ENCODE results near the gene HAPLN2. TPM values are rescaled to one million over a fixed set of nuclear protein-coding genes. Genes with fewer than 3 reads are reported as not detected.

Gene HAPLN2
- total RNA-seq, 1 experiment from 2014 or later = 1.2 TPM

DNA sequence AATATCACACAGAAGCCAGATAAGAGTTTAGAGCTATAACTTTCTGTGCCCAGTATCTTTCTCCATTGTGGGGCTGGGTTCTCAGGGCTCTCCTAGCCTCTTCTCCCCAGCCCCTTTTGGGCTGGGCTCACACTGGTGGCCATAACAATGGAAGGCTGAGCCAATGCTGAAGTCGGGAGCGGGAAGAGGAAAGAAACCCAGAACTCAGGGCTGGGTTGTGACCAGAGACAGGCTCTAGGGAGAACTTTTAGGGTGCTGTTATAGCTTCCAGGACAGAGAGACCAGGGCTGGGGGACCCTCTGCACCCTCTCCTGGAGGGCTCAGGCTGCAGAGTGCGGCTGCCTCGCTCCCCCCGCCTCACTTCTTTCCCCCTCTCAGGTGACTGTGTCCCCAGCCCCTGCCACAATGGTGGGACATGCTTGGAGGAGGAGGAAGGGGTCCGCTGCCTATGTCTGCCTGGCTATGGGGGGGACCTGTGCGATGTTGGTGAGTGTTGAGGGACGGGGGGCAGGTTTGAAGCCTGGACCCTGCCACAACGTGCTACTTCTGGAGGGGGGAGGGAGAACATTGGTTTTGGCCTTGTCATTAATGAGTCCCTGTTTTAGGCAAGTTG lies 36.8 kb downstream of the HAPLN2 start:
- Mint-ChIP-seq H3K27me3 (ENCODE audit: low read depth) (peaks cover 86% of the 10 kb centered on the region), H3K36me3 (no peaks in the 10 kb centered on the region), H3K4me3 (no peak overlapping the region), H3K27ac (no peak overlapping the region), H3K4me1 (peaks cover 50% of the 10 kb centered on the region), H3K9me3 (no peaks in the 10 kb centered on the region)
- no peak for ATAC-seq
- DNase-seq (ENCODE audit: low spot score) = no peak
- ChIA-PET POLR2A (interaction anchor here (1.0 to 1.4 kb wide), 3 partner anchors 12 to 32 kb away, joined by 3 to 7 read pairs (median 3); partner anchors contain the start of gene NES), CTCF (interaction anchor here (0.5 to 12.6 kb wide), 13 partner anchors 12 to 236 kb away, joined by 3 to 437 read pairs (median 5); partner anchors contain the start of genes BCAN, HAPLN2 and NES)
- TF ChIP-seq, protein P1, sequence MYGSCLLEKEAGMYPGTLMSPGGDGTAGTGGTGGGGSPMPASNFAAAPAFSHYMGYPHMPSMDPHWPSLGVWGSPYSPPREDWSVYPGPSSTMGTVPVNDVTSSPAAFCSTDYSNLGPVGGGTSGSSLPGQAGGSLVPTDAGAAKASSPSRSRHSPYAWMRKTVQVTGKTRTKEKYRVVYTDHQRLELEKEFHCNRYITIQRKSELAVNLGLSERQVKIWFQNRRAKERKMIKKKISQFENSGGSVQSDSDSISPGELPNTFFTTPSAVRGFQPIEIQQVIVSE (CRISPR knock-in tag; IDR thresholded peaks at IDR 0.05; ENCODE audit: borderline replicate concordance) = no peak
- TF ChIP-seq TP53 (CRISPR knock-in tag; IDR thresholded peaks at IDR 0.05) = no peak
- TF ChIP-seq, protein P2, sequence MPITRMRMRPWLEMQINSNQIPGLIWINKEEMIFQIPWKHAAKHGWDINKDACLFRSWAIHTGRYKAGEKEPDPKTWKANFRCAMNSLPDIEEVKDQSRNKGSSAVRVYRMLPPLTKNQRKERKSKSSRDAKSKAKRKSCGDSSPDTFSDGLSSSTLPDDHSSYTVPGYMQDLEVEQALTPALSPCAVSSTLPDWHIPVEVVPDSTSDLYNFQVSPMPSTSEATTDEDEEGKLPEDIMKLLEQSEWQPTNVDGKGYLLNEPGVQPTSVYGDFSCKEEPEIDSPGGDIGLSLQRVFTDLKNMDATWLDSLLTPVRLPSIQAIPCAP (CRISPR knock-in tag; IDR thresholded peaks at IDR 0.05) = no peak
- TF ChIP-seq, protein P3, sequence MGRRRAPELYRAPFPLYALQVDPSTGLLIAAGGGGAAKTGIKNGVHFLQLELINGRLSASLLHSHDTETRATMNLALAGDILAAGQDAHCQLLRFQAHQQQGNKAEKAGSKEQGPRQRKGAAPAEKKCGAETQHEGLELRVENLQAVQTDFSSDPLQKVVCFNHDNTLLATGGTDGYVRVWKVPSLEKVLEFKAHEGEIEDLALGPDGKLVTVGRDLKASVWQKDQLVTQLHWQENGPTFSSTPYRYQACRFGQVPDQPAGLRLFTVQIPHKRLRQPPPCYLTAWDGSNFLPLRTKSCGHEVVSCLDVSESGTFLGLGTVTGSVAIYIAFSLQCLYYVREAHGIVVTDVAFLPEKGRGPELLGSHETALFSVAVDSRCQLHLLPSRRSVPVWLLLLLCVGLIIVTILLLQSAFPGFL (CRISPR knock-in tag; IDR thresholded peaks at IDR 0.05; ENCODE audit: borderline replicate concordance) = no peak
- TF ChIP-seq, protein P4, sequence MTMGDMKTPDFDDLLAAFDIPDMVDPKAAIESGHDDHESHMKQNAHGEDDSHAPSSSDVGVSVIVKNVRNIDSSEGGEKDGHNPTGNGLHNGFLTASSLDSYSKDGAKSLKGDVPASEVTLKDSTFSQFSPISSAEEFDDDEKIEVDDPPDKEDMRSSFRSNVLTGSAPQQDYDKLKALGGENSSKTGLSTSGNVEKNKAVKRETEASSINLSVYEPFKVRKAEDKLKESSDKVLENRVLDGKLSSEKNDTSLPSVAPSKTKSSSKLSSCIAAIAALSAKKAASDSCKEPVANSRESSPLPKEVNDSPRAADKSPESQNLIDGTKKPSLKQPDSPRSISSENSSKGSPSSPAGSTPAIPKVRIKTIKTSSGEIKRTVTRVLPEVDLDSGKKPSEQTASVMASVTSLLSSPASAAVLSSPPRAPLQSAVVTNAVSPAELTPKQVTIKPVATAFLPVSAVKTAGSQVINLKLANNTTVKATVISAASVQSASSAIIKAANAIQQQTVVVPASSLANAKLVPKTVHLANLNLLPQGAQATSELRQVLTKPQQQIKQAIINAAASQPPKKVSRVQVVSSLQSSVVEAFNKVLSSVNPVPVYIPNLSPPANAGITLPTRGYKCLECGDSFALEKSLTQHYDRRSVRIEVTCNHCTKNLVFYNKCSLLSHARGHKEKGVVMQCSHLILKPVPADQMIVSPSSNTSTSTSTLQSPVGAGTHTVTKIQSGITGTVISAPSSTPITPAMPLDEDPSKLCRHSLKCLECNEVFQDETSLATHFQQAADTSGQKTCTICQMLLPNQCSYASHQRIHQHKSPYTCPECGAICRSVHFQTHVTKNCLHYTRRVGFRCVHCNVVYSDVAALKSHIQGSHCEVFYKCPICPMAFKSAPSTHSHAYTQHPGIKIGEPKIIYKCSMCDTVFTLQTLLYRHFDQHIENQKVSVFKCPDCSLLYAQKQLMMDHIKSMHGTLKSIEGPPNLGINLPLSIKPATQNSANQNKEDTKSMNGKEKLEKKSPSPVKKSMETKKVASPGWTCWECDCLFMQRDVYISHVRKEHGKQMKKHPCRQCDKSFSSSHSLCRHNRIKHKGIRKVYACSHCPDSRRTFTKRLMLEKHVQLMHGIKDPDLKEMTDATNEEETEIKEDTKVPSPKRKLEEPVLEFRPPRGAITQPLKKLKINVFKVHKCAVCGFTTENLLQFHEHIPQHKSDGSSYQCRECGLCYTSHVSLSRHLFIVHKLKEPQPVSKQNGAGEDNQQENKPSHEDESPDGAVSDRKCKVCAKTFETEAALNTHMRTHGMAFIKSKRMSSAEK (CRISPR knock-in tag; IDR thresholded peaks at IDR 0.05; ENCODE audit: borderline replicate concordance) = no peak
- TF ChIP-seq, protein P5, sequence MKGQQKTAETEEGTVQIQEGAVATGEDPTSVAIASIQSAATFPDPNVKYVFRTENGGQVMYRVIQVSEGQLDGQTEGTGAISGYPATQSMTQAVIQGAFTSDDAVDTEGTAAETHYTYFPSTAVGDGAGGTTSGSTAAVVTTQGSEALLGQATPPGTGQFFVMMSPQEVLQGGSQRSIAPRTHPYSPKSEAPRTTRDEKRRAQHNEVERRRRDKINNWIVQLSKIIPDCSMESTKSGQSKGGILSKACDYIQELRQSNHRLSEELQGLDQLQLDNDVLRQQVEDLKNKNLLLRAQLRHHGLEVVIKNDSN (CRISPR knock-in tag; IDR thresholded peaks at IDR 0.05) = no peak
- TF ChIP-seq, protein P6, sequence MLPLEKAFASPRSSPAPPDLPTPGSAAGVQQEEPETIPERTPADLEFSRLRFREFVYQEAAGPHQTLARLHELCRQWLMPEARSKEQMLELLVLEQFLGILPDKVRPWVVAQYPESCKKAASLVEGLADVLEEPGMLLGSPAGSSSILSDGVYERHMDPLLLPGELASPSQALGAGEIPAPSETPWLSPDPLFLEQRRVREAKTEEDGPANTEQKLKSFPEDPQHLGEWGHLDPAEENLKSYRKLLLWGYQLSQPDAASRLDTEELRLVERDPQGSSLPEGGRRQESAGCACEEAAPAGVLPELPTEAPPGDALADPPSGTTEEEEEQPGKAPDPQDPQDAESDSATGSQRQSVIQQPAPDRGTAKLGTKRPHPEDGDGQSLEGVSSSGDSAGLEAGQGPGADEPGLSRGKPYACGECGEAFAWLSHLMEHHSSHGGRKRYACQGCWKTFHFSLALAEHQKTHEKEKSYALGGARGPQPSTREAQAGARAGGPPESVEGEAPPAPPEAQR (CRISPR knock-in tag; IDR thresholded peaks at IDR 0.05) = no peak
- TF ChIP-seq NFATC4 (CRISPR knock-in tag; IDR thresholded peaks at IDR 0.05) = no peak
- TF ChIP-seq SP1 (CRISPR knock-in tag; conservative IDR thresholded peaks at IDR 0.05) = no peak
- TF ChIP-seq ZNF396 (CRISPR knock-in tag; IDR thresholded peaks at IDR 0.05; ENCODE audit: borderline replicate concordance) = no peak
- TF ChIP-seq, protein P7, sequence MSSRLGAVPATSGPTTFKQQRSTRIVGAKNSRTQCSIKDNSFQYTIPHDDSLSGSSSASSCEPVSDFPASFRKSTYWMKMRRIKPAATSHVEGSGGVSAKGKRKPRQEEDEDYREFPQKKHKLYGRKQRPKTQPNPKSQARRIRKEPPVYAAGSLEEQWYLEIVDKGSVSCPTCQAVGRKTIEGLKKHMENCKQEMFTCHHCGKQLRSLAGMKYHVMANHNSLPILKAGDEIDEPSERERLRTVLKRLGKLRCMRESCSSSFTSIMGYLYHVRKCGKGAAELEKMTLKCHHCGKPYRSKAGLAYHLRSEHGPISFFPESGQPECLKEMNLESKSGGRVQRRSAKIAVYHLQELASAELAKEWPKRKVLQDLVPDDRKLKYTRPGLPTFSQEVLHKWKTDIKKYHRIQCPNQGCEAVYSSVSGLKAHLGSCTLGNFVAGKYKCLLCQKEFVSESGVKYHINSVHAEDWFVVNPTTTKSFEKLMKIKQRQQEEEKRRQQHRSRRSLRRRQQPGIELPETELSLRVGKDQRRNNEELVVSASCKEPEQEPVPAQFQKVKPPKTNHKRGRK (CRISPR knock-in tag; IDR thresholded peaks at IDR 0.05; ENCODE audit: borderline replicate concordance) = no peak
- TF ChIP-seq, protein P8, sequence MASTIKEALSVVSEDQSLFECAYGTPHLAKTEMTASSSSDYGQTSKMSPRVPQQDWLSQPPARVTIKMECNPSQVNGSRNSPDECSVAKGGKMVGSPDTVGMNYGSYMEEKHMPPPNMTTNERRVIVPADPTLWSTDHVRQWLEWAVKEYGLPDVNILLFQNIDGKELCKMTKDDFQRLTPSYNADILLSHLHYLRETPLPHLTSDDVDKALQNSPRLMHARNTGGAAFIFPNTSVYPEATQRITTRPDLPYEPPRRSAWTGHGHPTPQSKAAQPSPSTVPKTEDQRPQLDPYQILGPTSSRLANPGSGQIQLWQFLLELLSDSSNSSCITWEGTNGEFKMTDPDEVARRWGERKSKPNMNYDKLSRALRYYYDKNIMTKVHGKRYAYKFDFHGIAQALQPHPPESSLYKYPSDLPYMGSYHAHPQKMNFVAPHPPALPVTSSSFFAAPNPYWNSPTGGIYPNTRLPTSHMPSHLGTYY (CRISPR knock-in tag; IDR thresholded peaks at IDR 0.05) = no peak
- TF ChIP-seq ZNF121 (CRISPR knock-in tag; IDR thresholded peaks at IDR 0.05) = no peak
- no peak for TF ChIP-seq SOX15 (CRISPR knock-in tag; IDR thresholded peaks at IDR 0.05)
- TF ChIP-seq HMGA2 (CRISPR knock-in tag; IDR thresholded peaks at IDR 0.05) = no peak
- TF ChIP-seq, protein P9, sequence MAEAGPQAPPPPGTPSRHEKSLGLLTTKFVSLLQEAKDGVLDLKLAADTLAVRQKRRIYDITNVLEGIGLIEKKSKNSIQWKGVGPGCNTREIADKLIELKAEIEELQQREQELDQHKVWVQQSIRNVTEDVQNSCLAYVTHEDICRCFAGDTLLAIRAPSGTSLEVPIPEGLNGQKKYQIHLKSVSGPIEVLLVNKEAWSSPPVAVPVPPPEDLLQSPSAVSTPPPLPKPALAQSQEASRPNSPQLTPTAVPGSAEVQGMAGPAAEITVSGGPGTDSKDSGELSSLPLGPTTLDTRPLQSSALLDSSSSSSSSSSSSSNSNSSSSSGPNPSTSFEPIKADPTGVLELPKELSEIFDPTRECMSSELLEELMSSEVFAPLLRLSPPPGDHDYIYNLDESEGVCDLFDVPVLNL (CRISPR knock-in tag; IDR thresholded peaks at IDR 0.05; ENCODE audit: borderline replicate concordance, low read depth) = no peak
- no peak for TF ChIP-seq GABPB1 (CRISPR knock-in tag; IDR thresholded peaks at IDR 0.05)
